Measurements from ENCODE around the gene CISD3. TPM values are rescaled to one million over a fixed set of nuclear protein-coding genes. Genes with fewer than 3 reads are reported as not detected.

Gene CISD3
- total RNA-seq, 4 donors from 2014 or later: 6.8 to 12.7 (median 10.1) TPM

DNA sequence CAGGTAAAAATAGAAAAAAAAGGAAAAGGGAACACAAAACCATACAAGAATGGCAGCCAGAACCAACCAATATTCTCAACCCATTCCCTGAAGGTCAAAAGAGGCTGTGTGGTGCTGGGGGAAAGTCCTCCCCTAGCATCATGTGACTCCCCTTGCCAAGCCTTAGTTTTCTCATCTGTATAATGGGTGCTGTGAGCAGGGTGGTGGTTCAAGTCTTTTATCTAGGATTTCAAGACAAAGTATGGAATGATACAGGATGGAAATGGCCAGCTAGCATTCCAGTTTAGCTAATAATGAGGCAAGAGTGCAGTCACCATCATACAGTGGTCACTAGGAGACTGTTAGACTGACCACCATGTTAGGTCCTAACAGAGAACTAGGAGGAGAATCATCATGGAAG lies 43.1 kb downstream of the CISD3 start:
- Histone ChIP-seq H3K27me3 (no peaks in the 10 kb centered on the region), H3K27ac (no peak overlapping the region), H3K9me3 (no peaks in the 10 kb centered on the region), H3K4me3 (no peak overlapping the region), H3K4me1 (no peaks in the 10 kb centered on the region), H3K36me3 (peaks cover 99% of the 10 kb centered on the region)
- no peak for DNase-seq (ENCODE audit: low spot score in 2 of 2)
- TF ChIP-seq, protein P1, sequence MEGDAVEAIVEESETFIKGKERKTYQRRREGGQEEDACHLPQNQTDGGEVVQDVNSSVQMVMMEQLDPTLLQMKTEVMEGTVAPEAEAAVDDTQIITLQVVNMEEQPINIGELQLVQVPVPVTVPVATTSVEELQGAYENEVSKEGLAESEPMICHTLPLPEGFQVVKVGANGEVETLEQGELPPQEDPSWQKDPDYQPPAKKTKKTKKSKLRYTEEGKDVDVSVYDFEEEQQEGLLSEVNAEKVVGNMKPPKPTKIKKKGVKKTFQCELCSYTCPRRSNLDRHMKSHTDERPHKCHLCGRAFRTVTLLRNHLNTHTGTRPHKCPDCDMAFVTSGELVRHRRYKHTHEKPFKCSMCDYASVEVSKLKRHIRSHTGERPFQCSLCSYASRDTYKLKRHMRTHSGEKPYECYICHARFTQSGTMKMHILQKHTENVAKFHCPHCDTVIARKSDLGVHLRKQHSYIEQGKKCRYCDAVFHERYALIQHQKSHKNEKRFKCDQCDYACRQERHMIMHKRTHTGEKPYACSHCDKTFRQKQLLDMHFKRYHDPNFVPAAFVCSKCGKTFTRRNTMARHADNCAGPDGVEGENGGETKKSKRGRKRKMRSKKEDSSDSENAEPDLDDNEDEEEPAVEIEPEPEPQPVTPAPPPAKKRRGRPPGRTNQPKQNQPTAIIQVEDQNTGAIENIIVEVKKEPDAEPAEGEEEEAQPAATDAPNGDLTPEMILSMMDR (IDR thresholded peaks at IDR 0.05): no peak
- no peak for TF ChIP-seq EP300 (IDR thresholded peaks at IDR 0.05)
- no peak for TF ChIP-seq POLR2AphosphoS5 (IDR thresholded peaks at IDR 0.05)
- no peak for TF ChIP-seq POLR2A (IDR thresholded peaks at IDR 0.05)

DNA sequence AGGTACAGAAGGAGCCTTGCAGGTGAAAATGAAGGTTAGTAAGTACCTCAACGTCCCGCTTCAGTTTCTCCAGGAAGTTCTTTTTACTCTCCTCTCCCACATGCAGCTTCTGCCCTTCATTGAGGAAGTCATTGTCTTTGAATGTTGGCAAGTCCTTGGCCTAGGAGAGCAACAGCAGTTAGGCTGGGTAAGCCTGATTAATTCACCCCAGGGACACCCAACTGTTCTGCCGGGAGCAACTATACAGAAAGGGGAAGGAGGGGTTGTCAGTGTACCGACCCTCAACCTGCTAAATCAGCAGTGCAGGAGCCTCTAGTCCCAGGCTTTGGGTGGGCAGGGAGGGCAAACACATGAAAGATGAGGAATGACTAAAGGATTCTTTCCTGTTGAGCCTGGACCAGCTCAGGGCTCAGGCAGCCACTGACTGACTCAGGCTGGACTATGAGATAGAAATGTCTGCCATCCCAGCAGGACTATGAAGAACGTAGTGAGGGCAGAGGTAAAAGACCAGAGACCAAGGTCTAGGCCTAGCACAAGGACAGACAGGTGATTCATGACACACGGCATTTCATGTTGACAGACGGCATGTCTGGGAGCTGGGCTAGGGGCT lies 47.6 kb downstream of the CISD3 start:
- no peaks in the 10 kb centered on the region for H3K27me3 ChIP-seq
- no peak overlapping the region for H3K4me3 ChIP-seq
- no peak overlapping the region for H3K27ac ChIP-seq
- H3K4me1 ChIP-seq: no peaks in the 10 kb centered on the region
- WGBS: 86% methylated on average over 7 of the region's 7 CpGs
- TF ChIP-seq, protein P1 (IDR thresholded peaks at IDR 0.05): no peak
- TF ChIP-seq POLR2AphosphoS5 (IDR thresholded peaks at IDR 0.05) (no peak), POLR2A (IDR thresholded peaks at IDR 0.05) (no peak), EP300 (IDR thresholded peaks at IDR 0.05) (no peak)
- no peaks in the 10 kb centered on the region for H3K9me3 ChIP-seq
- peaks cover 100% of the 10 kb centered on the region for H3K36me3 ChIP-seq
- no peak for DNase-seq (ENCODE audit: low spot score in 2 of 2)

DNA sequence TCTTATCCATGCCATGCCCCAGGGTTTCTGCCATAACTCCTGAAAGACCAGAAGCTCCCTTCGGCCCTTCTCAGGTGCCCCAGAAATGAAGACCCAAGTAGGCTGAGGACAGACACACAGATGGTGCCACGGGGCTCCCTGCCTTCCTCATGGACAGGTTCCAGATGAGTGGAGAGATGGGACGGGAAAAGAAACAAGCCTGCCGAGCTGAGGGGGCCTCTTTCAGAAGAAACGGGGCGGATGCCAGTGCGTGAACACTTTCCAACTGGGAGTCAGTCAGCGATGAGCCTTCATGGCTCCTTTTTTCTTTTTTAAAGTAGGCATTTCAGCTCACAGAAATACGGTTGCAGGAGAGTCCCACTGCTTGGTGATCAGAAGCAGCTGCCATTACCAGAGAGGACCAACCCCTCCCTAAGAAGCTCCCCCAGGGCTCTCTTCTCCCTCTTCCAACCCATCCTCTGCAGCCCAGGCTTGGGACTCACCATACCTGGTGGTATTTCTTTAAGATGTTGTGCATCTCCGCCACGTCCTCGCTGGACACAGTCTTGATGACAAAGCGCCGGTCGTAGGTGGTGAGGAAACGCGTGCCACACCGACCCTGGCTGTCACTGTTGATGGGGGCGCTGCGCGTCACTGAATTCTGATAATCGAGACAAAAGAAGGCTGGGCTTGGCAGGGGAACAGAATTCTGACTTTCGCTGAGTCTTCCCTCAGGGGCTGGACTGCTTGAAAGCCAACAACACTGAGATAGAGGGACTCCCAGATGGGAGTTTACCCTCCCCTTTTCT lies 50.0 kb downstream of the CISD3 start:
- H3K4me1 ChIP-seq: no peaks in the 10 kb centered on the region
- WGBS: 89% methylated on average over 23 of the region's 23 CpGs
- no peaks in the 10 kb centered on the region for H3K9me3 ChIP-seq
- no peaks in the 10 kb centered on the region for H3K27me3 ChIP-seq
- TF ChIP-seq EP300 (IDR thresholded peaks at IDR 0.05) (no peak), POLR2A (IDR thresholded peaks at IDR 0.05) (no peak), POLR2AphosphoS5 (IDR thresholded peaks at IDR 0.05) (no peak)
- TF ChIP-seq, protein P1 (IDR thresholded peaks at IDR 0.05): no peak
- no peak for DNase-seq (ENCODE audit: low spot score in 2 of 2)
- H3K36me3 ChIP-seq: peaks cover 100% of the 10 kb centered on the region
- H3K27ac ChIP-seq: no peak overlapping the region
- H3K4me3 ChIP-seq: no peak overlapping the region

DNA sequence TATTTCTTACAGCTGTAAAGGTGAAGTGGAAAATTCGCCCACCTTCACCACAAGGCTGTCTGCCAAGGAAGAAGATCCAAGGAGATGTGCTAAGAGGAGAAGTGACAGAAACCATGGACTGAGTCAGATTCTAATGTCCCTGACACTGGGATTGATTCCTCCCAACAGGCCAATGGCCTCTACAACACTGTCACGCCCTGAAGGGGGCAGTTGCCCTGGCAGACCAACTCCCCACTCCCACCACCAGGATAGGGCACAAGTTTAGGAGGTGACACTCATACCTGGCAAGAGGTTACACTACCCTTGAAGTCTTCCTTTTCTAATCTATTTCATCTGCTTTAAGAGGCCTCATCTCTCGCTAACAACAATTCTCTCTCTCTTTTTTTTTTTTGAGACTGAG lies 53.1 kb downstream of the CISD3 start:
- H3K4me3 ChIP-seq: no peak overlapping the region
- H3K4me1 ChIP-seq: peaks cover 6% of the 10 kb centered on the region
- WGBS: 95% methylated on average over 3 of the region's 3 CpGs
- peaks cover 84% of the 10 kb centered on the region for H3K36me3 ChIP-seq
- H3K27ac ChIP-seq: no peak overlapping the region
- H3K27me3 ChIP-seq: no peaks in the 10 kb centered on the region
- TF ChIP-seq POLR2A (IDR thresholded peaks at IDR 0.05) (no peak), POLR2AphosphoS5 (IDR thresholded peaks at IDR 0.05) (no peak), EP300 (IDR thresholded peaks at IDR 0.05) (no peak)
- TF ChIP-seq, protein P1 (IDR thresholded peaks at IDR 0.05): no peak
- no peak for DNase-seq (ENCODE audit: low spot score in 2 of 2)
- H3K9me3 ChIP-seq: no peaks in the 10 kb centered on the region

Other genes starting within 250 kb of the CISD3 start
- 10 to 100 TPM; 11.0 to 36.5 (median 17.4) TPM for gene SRCIN1, start 124.4 kb upstream of the CISD3 start, total RNA-seq
- 1 to 10 TPM in 3 of 4 donors, under 1 TPM in 1; 0.80 to 6.1 (median 3.2) TPM for gene EPOP, start 55.4 kb upstream of the CISD3 start, total RNA-seq
- gene MLLT6, start 25.1 kb upstream of the CISD3 start, total RNA-seq: 100 to 1,000 TPM in 1 of 4 donors, 10 to 100 TPM in 3; 62.7 to 136 (median 79.0) TPM
- 10 to 100 TPM in 1 of 4 donors, 1 to 10 TPM in 3; 5.3 to 15.2 (median 7.0) TPM for gene PCGF2, start 18.0 kb downstream of the CISD3 start, total RNA-seq
- gene PSMB3, start 22.4 kb downstream of the CISD3 start, total RNA-seq: 100 to 1,000 TPM; 106 to 186 (median 162) TPM
- gene PIP4K2B, start 69.2 kb downstream of the CISD3 start, total RNA-seq: 10 to 100 TPM; 31.0 to 46.7 (median 38.6) TPM
- gene CWC25, start 95.0 kb downstream of the CISD3 start, total RNA-seq: 10 to 100 TPM; 31.5 to 74.8 (median 34.4) TPM
- 1,000 to 10,000 TPM; 1,382 to 1,902 (median 1,771) TPM for gene RPL23, start 123.4 kb downstream of the CISD3 start, total RNA-seq
- gene LASP1, start 139.7 kb downstream of the CISD3 start, total RNA-seq: 100 to 1,000 TPM in 2 of 4 donors, 10 to 100 TPM in 2; 83.1 to 124 (median 99.6) TPM
- gene FBXO47, start 237.1 kb downstream of the CISD3 start, total RNA-seq: not detected